ENCODE results near the gene CHP2. TPM values are rescaled to one million over a fixed set of nuclear protein-coding genes. Genes with fewer than 3 reads are reported as not detected.

The CHP2 gene
- total and polyA plus RNA-seq, 2 of the 13 experiments (the other 11 are each of a cell fraction or from before 2014, with no cell fraction given) = not detected

- TF ChIP-seq ZNF891 (CRISPR knock-in tag; IDR thresholded peaks at IDR 0.05) (no peak), ZNF362 (CRISPR knock-in tag; IDR thresholded peaks at IDR 0.05; ENCODE audit: borderline replicate concordance) (peak; percentile 84), SALL1 (CRISPR knock-in tag; IDR thresholded peaks at IDR 0.05) (peak; percentile 17; the same call in 1 of the 2 replicates), JUNB (CRISPR knock-in tag; IDR thresholded peaks at IDR 0.05; ENCODE audit: borderline replicate concordance) (no peak), FLYWCH1 (CRISPR knock-in tag; IDR thresholded peaks at IDR 0.05) (no peak), AHDC1 (CRISPR knock-in tag; IDR thresholded peaks at IDR 0.05; ENCODE audit: borderline replicate concordance) (peak; percentile 51; the same call in 1 of the 2 replicates), ZMYM4 (CRISPR knock-in tag; IDR thresholded peaks at IDR 0.05) (peak; percentile 49; the same call in 1 of the 2 replicates), IRF2 (CRISPR knock-in tag; IDR thresholded peaks at IDR 0.05) (no peak), ZNF639 (CRISPR knock-in tag; conservative IDR thresholded peaks at IDR 0.05) (no peak), MXD3 (CRISPR knock-in tag; IDR thresholded peaks at IDR 0.05) (no peak)
- TF ChIP-seq, protein P1, sequence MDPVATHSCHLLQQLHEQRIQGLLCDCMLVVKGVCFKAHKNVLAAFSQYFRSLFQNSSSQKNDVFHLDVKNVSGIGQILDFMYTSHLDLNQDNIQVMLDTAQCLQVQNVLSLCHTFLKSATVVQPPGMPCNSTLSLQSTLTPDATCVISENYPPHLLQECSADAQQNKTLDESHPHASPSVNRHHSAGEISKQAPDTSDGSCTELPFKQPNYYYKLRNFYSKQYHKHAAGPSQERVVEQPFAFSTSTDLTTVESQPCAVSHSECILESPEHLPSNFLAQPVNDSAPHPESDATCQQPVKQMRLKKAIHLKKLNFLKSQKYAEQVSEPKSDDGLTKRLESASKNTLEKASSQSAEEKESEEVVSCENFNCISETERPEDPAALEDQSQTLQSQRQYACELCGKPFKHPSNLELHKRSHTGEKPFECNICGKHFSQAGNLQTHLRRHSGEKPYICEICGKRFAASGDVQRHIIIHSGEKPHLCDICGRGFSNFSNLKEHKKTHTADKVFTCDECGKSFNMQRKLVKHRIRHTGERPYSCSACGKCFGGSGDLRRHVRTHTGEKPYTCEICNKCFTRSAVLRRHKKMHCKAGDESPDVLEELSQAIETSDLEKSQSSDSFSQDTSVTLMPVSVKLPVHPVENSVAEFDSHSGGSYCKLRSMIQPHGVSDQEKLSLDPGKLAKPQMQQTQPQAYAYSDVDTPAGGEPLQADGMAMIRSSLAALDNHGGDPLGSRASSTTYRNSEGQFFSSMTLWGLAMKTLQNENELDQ (CRISPR knock-in tag; IDR thresholded peaks at IDR 0.05; ENCODE audit: borderline replicate concordance) = no peak
- TF ChIP-seq, protein P2, sequence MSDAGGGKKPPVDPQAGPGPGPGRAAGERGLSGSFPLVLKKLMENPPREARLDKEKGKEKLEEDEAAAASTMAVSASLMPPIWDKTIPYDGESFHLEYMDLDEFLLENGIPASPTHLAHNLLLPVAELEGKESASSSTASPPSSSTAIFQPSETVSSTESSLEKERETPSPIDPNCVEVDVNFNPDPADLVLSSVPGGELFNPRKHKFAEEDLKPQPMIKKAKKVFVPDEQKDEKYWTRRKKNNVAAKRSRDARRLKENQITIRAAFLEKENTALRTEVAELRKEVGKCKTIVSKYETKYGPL (CRISPR knock-in tag; IDR thresholded peaks at IDR 0.05) = no peak
- TF ChIP-seq, protein P3, sequence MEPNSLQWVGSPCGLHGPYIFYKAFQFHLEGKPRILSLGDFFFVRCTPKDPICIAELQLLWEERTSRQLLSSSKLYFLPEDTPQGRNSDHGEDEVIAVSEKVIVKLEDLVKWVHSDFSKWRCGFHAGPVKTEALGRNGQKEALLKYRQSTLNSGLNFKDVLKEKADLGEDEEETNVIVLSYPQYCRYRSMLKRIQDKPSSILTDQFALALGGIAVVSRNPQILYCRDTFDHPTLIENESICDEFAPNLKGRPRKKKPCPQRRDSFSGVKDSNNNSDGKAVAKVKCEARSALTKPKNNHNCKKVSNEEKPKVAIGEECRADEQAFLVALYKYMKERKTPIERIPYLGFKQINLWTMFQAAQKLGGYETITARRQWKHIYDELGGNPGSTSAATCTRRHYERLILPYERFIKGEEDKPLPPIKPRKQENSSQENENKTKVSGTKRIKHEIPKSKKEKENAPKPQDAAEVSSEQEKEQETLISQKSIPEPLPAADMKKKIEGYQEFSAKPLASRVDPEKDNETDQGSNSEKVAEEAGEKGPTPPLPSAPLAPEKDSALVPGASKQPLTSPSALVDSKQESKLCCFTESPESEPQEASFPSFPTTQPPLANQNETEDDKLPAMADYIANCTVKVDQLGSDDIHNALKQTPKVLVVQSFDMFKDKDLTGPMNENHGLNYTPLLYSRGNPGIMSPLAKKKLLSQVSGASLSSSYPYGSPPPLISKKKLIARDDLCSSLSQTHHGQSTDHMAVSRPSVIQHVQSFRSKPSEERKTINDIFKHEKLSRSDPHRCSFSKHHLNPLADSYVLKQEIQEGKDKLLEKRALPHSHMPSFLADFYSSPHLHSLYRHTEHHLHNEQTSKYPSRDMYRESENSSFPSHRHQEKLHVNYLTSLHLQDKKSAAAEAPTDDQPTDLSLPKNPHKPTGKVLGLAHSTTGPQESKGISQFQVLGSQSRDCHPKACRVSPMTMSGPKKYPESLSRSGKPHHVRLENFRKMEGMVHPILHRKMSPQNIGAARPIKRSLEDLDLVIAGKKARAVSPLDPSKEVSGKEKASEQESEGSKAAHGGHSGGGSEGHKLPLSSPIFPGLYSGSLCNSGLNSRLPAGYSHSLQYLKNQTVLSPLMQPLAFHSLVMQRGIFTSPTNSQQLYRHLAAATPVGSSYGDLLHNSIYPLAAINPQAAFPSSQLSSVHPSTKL (CRISPR knock-in tag; IDR thresholded peaks at IDR 0.05) = peak; percentile 49; the same call in 1 of the 2 replicates
These were observed 15.3 kb upstream of the CHP2 start (continued) for GRCh38 chr16:23739516-23739915.

All from HepG2 (cell line).